ENCODE data around the gene TRIM52. TPM values are rescaled to one million over a fixed set of nuclear protein-coding genes. Genes with fewer than 3 reads are reported as not detected.
A peak's percentile ranks its signal among the peaks of the same experiment; 100 is the strongest.

TRIM52 gene
- total RNA-seq, 1 experiment from 2014 or later = 7.6 TPM

DNA sequence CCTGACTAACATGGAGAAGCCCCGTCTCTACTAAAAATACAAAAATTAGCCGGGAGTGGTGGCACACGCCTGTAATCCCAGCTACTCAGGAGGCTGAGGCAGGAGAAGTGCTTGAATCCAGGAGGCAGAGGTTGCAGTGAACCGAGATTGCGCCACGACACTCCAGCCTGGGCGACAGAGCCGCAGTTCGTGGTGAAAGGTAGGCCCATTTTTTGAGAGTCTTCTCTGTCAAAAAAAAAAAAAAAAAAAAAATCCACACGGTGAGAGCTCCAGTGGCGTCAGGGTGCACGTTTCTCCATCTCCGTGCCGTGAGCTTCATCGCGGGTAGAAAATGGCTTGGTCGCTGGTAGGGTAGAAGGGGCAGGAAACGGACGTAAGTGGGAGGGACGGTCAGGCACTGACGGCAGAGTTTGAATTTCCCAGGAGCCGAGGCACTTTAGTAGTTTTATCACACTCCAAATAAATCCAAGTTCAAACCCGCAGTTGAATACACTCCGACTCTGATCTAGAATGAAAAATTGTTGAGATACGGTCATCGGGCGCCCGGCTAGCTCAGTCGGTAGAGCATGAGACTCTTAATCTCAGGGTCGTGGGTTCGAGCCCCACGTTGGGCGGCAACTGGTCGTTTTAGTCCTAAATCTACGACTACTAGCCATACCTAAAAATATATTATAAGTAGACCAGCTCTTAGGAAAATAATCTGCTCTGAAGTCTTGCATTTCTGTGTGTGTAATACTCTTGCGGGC, 53.6 kb downstream of the TRIM52 start:
- no peak overlapping the region for H2AFZ ChIP-seq (ENCODE audit: low read depth, low read length, poor library complexity, severe bottlenecking)
- no peaks in the 10 kb centered on the region for H3K27me3 ChIP-seq (ENCODE audit: insufficient read depth, low read length)
- BruUV-seq (replicated peaks) = TSS peak; percentile 40
- ChIA-PET RAD21 (ENCODE audit: low non-redundant PET in 1 of 2, low total read pairs in 2 of 2, uncharacterized antibody in 2 of 2, unreplicated experiment in 2 of 2) (interaction anchor here (0.7 to 1.1 kb wide), 3 partner anchors 15 to 34 kb away, joined by 3 to 7 read pairs (median 4); no protein-coding TSS in a partner anchor), POLR2A (interaction anchor here (0.9 to 4.3 kb wide), 7 partner anchors 13 to 38 kb away, joined by 3 to 41 read pairs (median 13); partner anchors contain the start of genes RACK1 and TRIM41), CTCF (interaction anchor here (0.6 to 2.1 kb wide), 3 partner anchors 26 to 39 kb away, joined by 5 to 9 read pairs (median 9); no protein-coding TSS in a partner anchor)
- DNase-seq (ENCODE audit: low read depth, low spot score) = peak; percentile 86
- H3K9me3 ChIP-seq (ENCODE audit: control insufficient read depth in 1 of 2, insufficient read depth in 1 of 2, low read depth in 1 of 2, low read length in 2 of 2) = no peaks in the 10 kb centered on the region
- TF ChIP-seq, protein P1, sequence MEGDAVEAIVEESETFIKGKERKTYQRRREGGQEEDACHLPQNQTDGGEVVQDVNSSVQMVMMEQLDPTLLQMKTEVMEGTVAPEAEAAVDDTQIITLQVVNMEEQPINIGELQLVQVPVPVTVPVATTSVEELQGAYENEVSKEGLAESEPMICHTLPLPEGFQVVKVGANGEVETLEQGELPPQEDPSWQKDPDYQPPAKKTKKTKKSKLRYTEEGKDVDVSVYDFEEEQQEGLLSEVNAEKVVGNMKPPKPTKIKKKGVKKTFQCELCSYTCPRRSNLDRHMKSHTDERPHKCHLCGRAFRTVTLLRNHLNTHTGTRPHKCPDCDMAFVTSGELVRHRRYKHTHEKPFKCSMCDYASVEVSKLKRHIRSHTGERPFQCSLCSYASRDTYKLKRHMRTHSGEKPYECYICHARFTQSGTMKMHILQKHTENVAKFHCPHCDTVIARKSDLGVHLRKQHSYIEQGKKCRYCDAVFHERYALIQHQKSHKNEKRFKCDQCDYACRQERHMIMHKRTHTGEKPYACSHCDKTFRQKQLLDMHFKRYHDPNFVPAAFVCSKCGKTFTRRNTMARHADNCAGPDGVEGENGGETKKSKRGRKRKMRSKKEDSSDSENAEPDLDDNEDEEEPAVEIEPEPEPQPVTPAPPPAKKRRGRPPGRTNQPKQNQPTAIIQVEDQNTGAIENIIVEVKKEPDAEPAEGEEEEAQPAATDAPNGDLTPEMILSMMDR (IDR thresholded peaks at IDR 0.05 in 2 of 3, conservative IDR thresholded peaks at IDR 0.05 in 1 of 3; ENCODE audit: borderline replicate concordance in 1 of 3, insufficient read depth in 1 of 3, low read depth in 2 of 3, low read length in 2 of 3) = no peak
- peak; percentile 36; the same call in 1 of the 2 replicates for TF ChIP-seq POLR2AphosphoS5 (IDR thresholded peaks at IDR 0.05; ENCODE audit: low read depth, low read length)
- TF ChIP-seq, protein P2, sequence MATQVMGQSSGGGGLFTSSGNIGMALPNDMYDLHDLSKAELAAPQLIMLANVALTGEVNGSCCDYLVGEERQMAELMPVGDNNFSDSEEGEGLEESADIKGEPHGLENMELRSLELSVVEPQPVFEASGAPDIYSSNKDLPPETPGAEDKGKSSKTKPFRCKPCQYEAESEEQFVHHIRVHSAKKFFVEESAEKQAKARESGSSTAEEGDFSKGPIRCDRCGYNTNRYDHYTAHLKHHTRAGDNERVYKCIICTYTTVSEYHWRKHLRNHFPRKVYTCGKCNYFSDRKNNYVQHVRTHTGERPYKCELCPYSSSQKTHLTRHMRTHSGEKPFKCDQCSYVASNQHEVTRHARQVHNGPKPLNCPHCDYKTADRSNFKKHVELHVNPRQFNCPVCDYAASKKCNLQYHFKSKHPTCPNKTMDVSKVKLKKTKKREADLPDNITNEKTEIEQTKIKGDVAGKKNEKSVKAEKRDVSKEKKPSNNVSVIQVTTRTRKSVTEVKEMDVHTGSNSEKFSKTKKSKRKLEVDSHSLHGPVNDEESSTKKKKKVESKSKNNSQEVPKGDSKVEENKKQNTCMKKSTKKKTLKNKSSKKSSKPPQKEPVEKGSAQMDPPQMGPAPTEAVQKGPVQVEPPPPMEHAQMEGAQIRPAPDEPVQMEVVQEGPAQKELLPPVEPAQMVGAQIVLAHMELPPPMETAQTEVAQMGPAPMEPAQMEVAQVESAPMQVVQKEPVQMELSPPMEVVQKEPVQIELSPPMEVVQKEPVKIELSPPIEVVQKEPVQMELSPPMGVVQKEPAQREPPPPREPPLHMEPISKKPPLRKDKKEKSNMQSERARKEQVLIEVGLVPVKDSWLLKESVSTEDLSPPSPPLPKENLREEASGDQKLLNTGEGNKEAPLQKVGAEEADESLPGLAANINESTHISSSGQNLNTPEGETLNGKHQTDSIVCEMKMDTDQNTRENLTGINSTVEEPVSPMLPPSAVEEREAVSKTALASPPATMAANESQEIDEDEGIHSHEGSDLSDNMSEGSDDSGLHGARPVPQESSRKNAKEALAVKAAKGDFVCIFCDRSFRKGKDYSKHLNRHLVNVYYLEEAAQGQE (IDR thresholded peaks at IDR 0.05; ENCODE audit: low read depth) = no peak
- TF ChIP-seq TCF7L2 (IDR thresholded peaks at IDR 0.05; ENCODE audit: borderline replicate concordance, extremely low read depth, insufficient read depth, insufficient read length) = no peak
- H3K9me2 ChIP-seq (ENCODE audit: insufficient read depth) = no peaks in the 10 kb centered on the region
- ATAC-seq = peak; percentile 48
- H4K20me1 ChIP-seq (ENCODE audit: insufficient read depth) = no peaks in the 10 kb centered on the region
- peak overlapping the region; percentile 93 for H3K27ac ChIP-seq (ENCODE audit: low read depth, low read length)
- peak overlapping the region; percentile 94 for H3K4me2 ChIP-seq (ENCODE audit: low read length)
- H3K4me1 ChIP-seq (ENCODE audit: control insufficient read depth in 1 of 2, insufficient read depth in 2 of 2, low read length in 2 of 2) = peaks cover 27 to 60% of the 10 kb centered on the region in 2 experiments
- peak overlapping the region; percentile 30 to 50 for H3K4me3 ChIP-seq (replicated peaks in 1 of 2; ENCODE audit: low read depth in 1 of 2, low read length in 2 of 2)
- no peaks in the 10 kb centered on the region for H3K36me3 ChIP-seq (ENCODE audit: control insufficient read depth in 1 of 2, insufficient read depth in 2 of 2, low read length in 2 of 2)
- intact Hi-C loops (cut with micrococcal nuclease) = loop anchor here (1.0 to 2.0 kb wide), 3 partner anchors 15 to 34 kb away; partner anchors contain the start of gene TRIM41
- H3K9ac ChIP-seq (ENCODE audit: low read length) = peak overlapping the region; percentile 57
- no peaks in the 10 kb centered on the region; the same call in 1 of the 2 replicates for H3K79me2 ChIP-seq (ENCODE audit: insufficient read depth, low read length)
